Measurements from ENCODE around the gene TOR1AIP1.
A peak's percentile ranks its signal among the peaks of the same experiment; 100 is the strongest.
"Not testable (repeated sequence)": the region's sequence is repeated elsewhere in the genome, so short reads cannot be mapped to it uniquely, and the experiment has no call there.

Gene TOR1AIP1

GRCh38 chr1:179939941-179940340 lies 57.9 kb downstream of the TOR1AIP1 start:
- no peak for DNase-seq

- DNase-seq = no peak
These were observed 59.4 kb downstream of the TOR1AIP1 start for GRCh38 chr1:179941454-179941853.

- no peak for DNase-seq
These were observed 68.6 kb downstream of the TOR1AIP1 start for GRCh38 chr1:179950651-179951050.

GRCh38 chr1:179951383-179952144 lies 69.5 kb downstream of the TOR1AIP1 start:
- DNase-seq = no peak

- no peak for DNase-seq
These were observed 70.1 kb downstream of the TOR1AIP1 start for GRCh38 chr1:179952186-179952585.

- DNase-seq = peak; percentile 53
These were observed 71.9 kb downstream of the TOR1AIP1 start for GRCh38 chr1:179953974-179954492.

- DNase-seq = peak; percentile 99
These were observed 72.6 kb downstream of the TOR1AIP1 start, which contains the start of gene CEP350 for GRCh38 chr1:179954493-179955286. Gene CEP350 (plus strand): TSS chr1:179954810. CDS start chr1:179986182, 31,372 bp downstream.

- DNase-seq = no peak
These were observed 73.2 kb downstream of the TOR1AIP1 start for GRCh38 chr1:179955287-179955680.

- no peak for DNase-seq
These were observed 73.6 kb downstream of the TOR1AIP1 start for GRCh38 chr1:179955731-179956130.

- no peak for DNase-seq
These were observed 76.3 kb downstream of the TOR1AIP1 start for GRCh38 chr1:179958359-179958758.

GRCh38 chr1:179962168-179962567 lies 80.1 kb downstream of the TOR1AIP1 start:
- not testable (repeated sequence) for DNase-seq

- DNase-seq = no peak
These were observed 84.5 kb downstream of the TOR1AIP1 start for GRCh38 chr1:179966551-179966950.

GRCh38 chr1:179968284-179968993 lies 86.4 kb downstream of the TOR1AIP1 start:
- no peak for DNase-seq

- DNase-seq = no peak
These were observed 87.2 kb downstream of the TOR1AIP1 start for GRCh38 chr1:179968994-179969919.

All from fibroblast of skin of right biceps (primary cell).